K562 (cell line): Measurements from ENCODE around the gene FAM24A. TPM values are rescaled to one million over a fixed set of nuclear protein-coding genes. Genes with fewer than 3 reads are reported as not detected.

Experiments
- EGR1 ChIP-seq: fragments of 450-650 bp; conservative IDR thresholded peaks from 2 replicates; pipeline ENCODE4 v1.6.1; 2017; ENCODE audit warnings: mild to moderate bottlenecking
- EP400 ChIP-seq: fragments of 450-650 bp; IDR thresholded peaks from 2 replicates; pipeline ENCODE4 v1.6.1; 2017; ENCODE audit warnings: antibody characterized with exemption, mild to moderate bottlenecking, moderate library complexity
- GABPB1 ChIP-seq: sonication (generic); formaldehyde crosslinking; IDR thresholded peaks from 2 replicates; pipeline ENCODE4 v1.8.0; 2022; ENCODE audit warnings: mild to moderate bottlenecking, missing genetic modification reagents
- GTF2F1 ChIP-seq: IDR thresholded peaks from 2 replicates; pipeline ENCODE4 v1.6.1; 2011; ENCODE audit warnings: low read depth, low read length, improper control_type of control experiment
- MCM2 ChIP-seq: fragments of 450-650 bp; IDR thresholded peaks from 2 replicates; pipeline ENCODE4 v1.6.1; 2017; ENCODE audit warnings: low read depth, mild to moderate bottlenecking
- NONO ChIP-seq, 2 experiments: fragments of 200-400 bp in 1 of 2; fragments of 450-650 bp in 1 of 2; formaldehyde crosslinking in 1 of 2; IDR thresholded peaks; 2 replicates each; pipeline ENCODE4 v1.6.1; 2017; ENCODE audit warnings: low read depth in 2 of 2, mild to moderate bottlenecking in 2 of 2, moderate library complexity in 2 of 2, low read length in 1 of 2
- POLR2B ChIP-seq: fragments of 450-650 bp; IDR thresholded peaks from 2 replicates; pipeline ENCODE4 v1.6.1; 2018; ENCODE audit warnings: low read depth; ENCODE audit not compliant: partially characterized antibody
- RCOR1 ChIP-seq, 2 experiments: IDR thresholded peaks; 2 replicates each; pipeline ENCODE4 v1.6.1; 2012; ENCODE audit warnings: low read depth in 2 of 2, low read length in 2 of 2, borderline replicate concordance in 1 of 2, improper control_type of control experiment in 1 of 2
- SETDB1 ChIP-seq: IDR thresholded peaks from one replicate; pipeline ENCODE4 v1.6.1; 2012; ENCODE audit warnings: low read length, control low read depth, inconsistent platforms
- TARDBP ChIP-seq: fragments of 450-650 bp; IDR thresholded peaks from 2 replicates; pipeline ENCODE4 v1.6.1; 2016
- ZBTB33 ChIP-seq: sonication (generic); formaldehyde crosslinking; IDR thresholded peaks from 2 replicates; pipeline ENCODE4 v1.8.1; 2023; ENCODE audit warnings: mild to moderate bottlenecking, missing genetic modification reagents
- ZKSCAN1 ChIP-seq: fragments of 150-350 bp; IDR thresholded peaks from 2 replicates; pipeline ENCODE4 v1.6.1; 2016; ENCODE audit warnings: low read depth, low read length
- ZNF124 ChIP-seq: sonication (generic); formaldehyde crosslinking; IDR thresholded peaks from 2 replicates; pipeline ENCODE4 v1.8.1; 2022; ENCODE audit warnings: missing genetic modification reagents
- ZNF23 ChIP-seq: fragments of 250-450 bp; sonication (Bioruptor Pico); IDR thresholded peaks from 2 replicates; pipeline ENCODE4 v1.4.0; 2020; ENCODE audit warnings: mild to moderate bottlenecking
- ZNF347 ChIP-seq: fragments of 450-650 bp; formaldehyde crosslinking; IDR thresholded peaks from 2 replicates; pipeline ENCODE4 v1.4.0; 2020; ENCODE audit warnings: low read depth, mild to moderate bottlenecking, moderate library complexity
- ZNF77 ChIP-seq: fragments of 250-450 bp; sonication (Bioruptor Pico); IDR thresholded peaks from 2 replicates; pipeline ENCODE4 v1.5.0; 2020
- polyA plus RNA-seq, 8 experiments: library from polyadenylated mRNA; depleted of rRNA in 4 of 8; stranded (reverse) in 5 of 8; unstranded in 3 of 8; fragments of >200 nt; fragmentation: Nextera tagmentation in 2 of 8; fragmentation: Illumina TruSeq in 1 of 8; extraction: Ambion mirVana in 2 of 8; extraction: Trizol in 1 of 8; gene quantifications; 2 replicates each; pipeline versions ENCODE4 v1.2.1 to v1.2.3, GENCODE V29; 2011 to 2014; ENCODE audit warnings: inconsistent platforms in 1 of 8, missing spikeins in 1 of 8
- total RNA-seq, 7 experiments: library from RNA; depleted of rRNA in 6 of 7; stranded (reverse); fragments of >200 nt in 6 of 7; fragmentation: Illumina TruSeq in 2 of 7; extraction: Trizol in 2 of 7; gene quantifications; 2 replicates each; pipeline versions ENCODE4 v1.2.1 to v1.2.3, GENCODE V29; 2011 to 2021; ENCODE audit warnings: low replicate concordance in 1 of 7
- TF ChIP-seq, protein P1 (sequence below): sonication (generic); formaldehyde crosslinking; IDR thresholded peaks from 2 replicates; pipeline ENCODE4 v1.8.0; 2022; ENCODE audit warnings: mild to moderate bottlenecking, missing genetic modification reagents

The FAM24A gene
- total and polyA plus RNA-seq, 9 of the 15 experiments (the other 6 are each of a cell fraction or from before 2014, with no cell fraction given): not detected

- TF ChIP-seq ZBTB33 (CRISPR knock-in tag) (no peak), SETDB1 (peak; percentile 66), GTF2F1 (0 out of 2 replicates have a peak, but pooled peaks have one; percentile 39), ZNF124 (CRISPR knock-in tag) (no peak), ZNF23 (CRISPR knock-in tag) (no peak), NONO (IDR thresholded peaks at IDR 0.05; ENCODE audit: low read depth in 2 of 2, low read length in 1 of 2) (peak in 1 of 2 experiments; percentile 44; a peak in 1 of 4 replicates), ZNF77 (CRISPR knock-in tag) (no peak), EP400 (peak; percentile 90), EGR1 (peak; percentile 47), GABPB1 (peak; percentile 46; the same call in 1 of the 2 replicates), RCOR1 (IDR thresholded peaks at IDR 0.05; ENCODE audit: borderline replicate concordance in 1 of 2, low read depth in 2 of 2, low read length in 2 of 2) (no peak; a peak in 1 of 4 replicates), ZNF347 (CRISPR knock-in tag) (no peak), POLR2B (peak; percentile 94), TARDBP (no peak), MCM2 (no peak), ZKSCAN1 (0 out of 2 replicates have a peak, but pooled peaks have one; percentile 21)
- TF ChIP-seq, protein P1, sequence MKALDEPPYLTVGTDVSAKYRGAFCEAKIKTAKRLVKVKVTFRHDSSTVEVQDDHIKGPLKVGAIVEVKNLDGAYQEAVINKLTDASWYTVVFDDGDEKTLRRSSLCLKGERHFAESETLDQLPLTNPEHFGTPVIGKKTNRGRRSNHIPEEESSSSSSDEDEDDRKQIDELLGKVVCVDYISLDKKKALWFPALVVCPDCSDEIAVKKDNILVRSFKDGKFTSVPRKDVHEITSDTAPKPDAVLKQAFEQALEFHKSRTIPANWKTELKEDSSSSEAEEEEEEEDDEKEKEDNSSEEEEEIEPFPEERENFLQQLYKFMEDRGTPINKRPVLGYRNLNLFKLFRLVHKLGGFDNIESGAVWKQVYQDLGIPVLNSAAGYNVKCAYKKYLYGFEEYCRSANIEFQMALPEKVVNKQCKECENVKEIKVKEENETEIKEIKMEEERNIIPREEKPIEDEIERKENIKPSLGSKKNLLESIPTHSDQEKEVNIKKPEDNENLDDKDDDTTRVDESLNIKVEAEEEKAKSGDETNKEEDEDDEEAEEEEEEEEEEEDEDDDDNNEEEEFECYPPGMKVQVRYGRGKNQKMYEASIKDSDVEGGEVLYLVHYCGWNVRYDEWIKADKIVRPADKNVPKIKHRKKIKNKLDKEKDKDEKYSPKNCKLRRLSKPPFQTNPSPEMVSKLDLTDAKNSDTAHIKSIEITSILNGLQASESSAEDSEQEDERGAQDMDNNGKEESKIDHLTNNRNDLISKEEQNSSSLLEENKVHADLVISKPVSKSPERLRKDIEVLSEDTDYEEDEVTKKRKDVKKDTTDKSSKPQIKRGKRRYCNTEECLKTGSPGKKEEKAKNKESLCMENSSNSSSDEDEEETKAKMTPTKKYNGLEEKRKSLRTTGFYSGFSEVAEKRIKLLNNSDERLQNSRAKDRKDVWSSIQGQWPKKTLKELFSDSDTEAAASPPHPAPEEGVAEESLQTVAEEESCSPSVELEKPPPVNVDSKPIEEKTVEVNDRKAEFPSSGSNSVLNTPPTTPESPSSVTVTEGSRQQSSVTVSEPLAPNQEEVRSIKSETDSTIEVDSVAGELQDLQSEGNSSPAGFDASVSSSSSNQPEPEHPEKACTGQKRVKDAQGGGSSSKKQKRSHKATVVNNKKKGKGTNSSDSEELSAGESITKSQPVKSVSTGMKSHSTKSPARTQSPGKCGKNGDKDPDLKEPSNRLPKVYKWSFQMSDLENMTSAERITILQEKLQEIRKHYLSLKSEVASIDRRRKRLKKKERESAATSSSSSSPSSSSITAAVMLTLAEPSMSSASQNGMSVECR (CRISPR knock-in tag): peak; percentile 48
These were observed 30.8 kb upstream of the FAM24A start, which contains the start of gene FAM24B (continued) for GRCh38 chr10:122879339-122880273.
